HEK293 (cell line): Measurements from ENCODE around the gene ANAPC2.

ENCODE experiments used
- CTCF ChIA-PET: fragments of 350-600 bp; formaldehyde crosslinking; extraction: SDS; loops from one replicate; lab custom pipeline; 2021; ENCODE audit warnings: antibody characterized with exemption; lab: Yijun Ruan, JAX
- POLR2A ChIA-PET: fragments of 300-600 bp; formaldehyde crosslinking; extraction: SDS; loops from one replicate; lab custom pipeline; 2020; ENCODE audit warnings: antibody characterized with exemption, inconsistent platforms; lab: Yijun Ruan, JAX
- H3K27ac ChIP-seq: fragments of 200-500 bp; sonication (Bioruptor generic); 2 replicates; pipeline ENCODE4 v1.5.1; 2014; ENCODE audit warnings: low read depth, low read length, control low read depth, inconsistent platforms; ENCODE audit errors: extremely low read depth
- H3K36me3 ChIP-seq, 2 experiments: fragments of 200-500 bp in 1 of 2; sonication (Bioruptor generic) in 1 of 2; 1 replicate in 1 of 2; 2 replicates in 1 of 2; pipeline ENCODE4 v1.5.1; 2014 to 2017; ENCODE audit warnings: inconsistent platforms in 2 of 2, low read length in 2 of 2; ENCODE audit not compliant: control insufficient read depth in 2 of 2, insufficient read depth in 1 of 2
- H3K4me1 ChIP-seq: fragments of 200-500 bp; sonication (Bioruptor generic); 2 replicates; pipeline ENCODE4 v1.5.1; 2014; ENCODE audit warnings: mild to moderate bottlenecking, low read length, inconsistent platforms; ENCODE audit not compliant: control insufficient read depth, insufficient read depth
- H3K4me3 ChIP-seq: 2 replicates; pipeline ENCODE4 v1.5.1; 2011; ENCODE audit warnings: low read depth, mild to moderate bottlenecking, control low read depth, low read length, moderate library complexity
- H3K9me3 ChIP-seq: fragments of 200-500 bp; sonication (Bioruptor generic); 2 replicates; pipeline ENCODE4 v1.5.1; 2014; ENCODE audit warnings: low read depth, low read length, inconsistent platforms; ENCODE audit not compliant: control insufficient read depth, insufficient read depth
- EGR2 ChIP-seq: fragments of 450-650 bp; formaldehyde crosslinking; IDR thresholded peaks from 2 replicates; pipeline ENCODE4 v1.5.1; 2016; ENCODE audit warnings: low read depth, missing biosample characterization, missing genetic modification characterization
- HOXA7 ChIP-seq: sonication (generic); formaldehyde crosslinking; IDR thresholded peaks from 2 replicates; pipeline ENCODE4 v1.8.1; 2022; ENCODE audit warnings: missing genetic modification reagents, borderline replicate concordance
- IKZF3 ChIP-seq: fragments of 450-650 bp; IDR thresholded peaks from 2 replicates; pipeline ENCODE4 v1.5.0; 2018; ENCODE audit warnings: missing biosample characterization, mild to moderate bottlenecking, missing genetic modification characterization, moderate library complexity
- SCRT2 ChIP-seq: fragments of 450-650 bp; formaldehyde crosslinking; IDR thresholded peaks from 2 replicates; pipeline ENCODE4 v1.5.1; 2016; ENCODE audit warnings: missing biosample characterization, missing genetic modification characterization
- WT1 ChIP-seq: fragments of 450-650 bp; formaldehyde crosslinking; IDR thresholded peaks from 2 replicates; pipeline ENCODE4 v1.5.1; 2016; ENCODE audit warnings: missing biosample characterization, missing genetic modification characterization
- YY2 ChIP-seq: fragments of 450-650 bp; formaldehyde crosslinking; IDR thresholded peaks from 2 replicates; pipeline ENCODE4 v1.5.1; 2016; ENCODE audit warnings: missing biosample characterization, missing genetic modification characterization
- ZFHX2 ChIP-seq: fragments of 450-650 bp; formaldehyde crosslinking; conservative IDR thresholded peaks from 2 replicates; pipeline ENCODE4 v1.5.1; 2016; ENCODE audit warnings: missing biosample characterization, missing genetic modification characterization
- ZIC2 ChIP-seq: fragments of 450-650 bp; formaldehyde crosslinking; IDR thresholded peaks from 2 replicates; pipeline ENCODE4 v1.5.1; 2016; ENCODE audit warnings: missing biosample characterization, missing genetic modification characterization
- ZNF184 ChIP-seq: fragments of 450-650 bp; IDR thresholded peaks from 2 replicates; pipeline ENCODE4 v1.5.1; 2018; ENCODE audit warnings: missing biosample characterization, mild to moderate bottlenecking, missing genetic modification characterization
- ZNF24 ChIP-seq: fragments of 450-650 bp; formaldehyde crosslinking; IDR thresholded peaks from 2 replicates; pipeline ENCODE4 v1.5.1; 2016; ENCODE audit warnings: missing biosample characterization, missing genetic modification characterization
- ZNF274 ChIP-seq, 2 experiments: fragments of 200-500 bp in 1 of 2; fragments of 450-650 bp in 1 of 2; sonication (Bioruptor generic) in 1 of 2; formaldehyde crosslinking in 1 of 2; IDR thresholded peaks; 2 replicates each; pipeline versions ENCODE4 v1.5.1 to v1.6.1; 2014 to 2016; ENCODE audit warnings: borderline replicate concordance in 1 of 2, inconsistent platforms in 1 of 2, low read length in 1 of 2, missing biosample characterization in 1 of 2, missing genetic modification characterization in 1 of 2
- ZNF311 ChIP-seq: fragments of 450-650 bp; formaldehyde crosslinking; IDR thresholded peaks from 2 replicates; pipeline ENCODE4 v1.5.1; 2017; ENCODE audit warnings: missing biosample characterization, missing genetic modification characterization, borderline replicate concordance
- ZNF341 ChIP-seq: fragments of 450-650 bp; formaldehyde crosslinking; IDR thresholded peaks from 2 replicates; pipeline ENCODE4; 2016; ENCODE audit warnings: low read depth, missing biosample characterization, missing genetic modification characterization
- ZNF37A ChIP-seq: fragments of 450-650 bp; IDR thresholded peaks from 2 replicates; pipeline ENCODE4 v1.5.1; 2018; ENCODE audit warnings: missing biosample characterization, missing genetic modification characterization
- ZNF488 ChIP-seq: fragments of 450-650 bp; formaldehyde crosslinking; IDR thresholded peaks from 2 replicates; pipeline ENCODE4 v1.5.1; 2016; ENCODE audit warnings: missing biosample characterization, missing genetic modification characterization
- ZNF510 ChIP-seq: fragments of 450-650 bp; formaldehyde crosslinking; IDR thresholded peaks from 2 replicates; pipeline ENCODE4 v1.5.1; 2018; ENCODE audit warnings: mild to moderate bottlenecking, missing genetic modification characterization, missing biosample characterization; ENCODE audit not compliant: insufficient replicate concordance
- ZNF529 ChIP-seq: fragments of 450-650 bp; formaldehyde crosslinking; IDR thresholded peaks from 2 replicates; pipeline ENCODE4 v1.5.1; 2017; ENCODE audit warnings: missing genetic modification characterization, missing biosample characterization; ENCODE audit not compliant: insufficient replicate concordance
- ZNF530 ChIP-seq: fragments of 450-650 bp; formaldehyde crosslinking; IDR thresholded peaks from 2 replicates; pipeline ENCODE4 v1.5.1; 2016; ENCODE audit warnings: low read depth, missing biosample characterization, missing genetic modification characterization
- ZNF558 ChIP-seq: fragments of 450-650 bp; formaldehyde crosslinking; IDR thresholded peaks from 2 replicates; pipeline ENCODE4 v1.5.1; 2016; ENCODE audit warnings: missing biosample characterization, missing genetic modification characterization
- ZNF596 ChIP-seq: fragments of 450-650 bp; IDR thresholded peaks from 2 replicates; pipeline ENCODE4 v1.5.0; 2018; ENCODE audit warnings: missing biosample characterization, mild to moderate bottlenecking, missing genetic modification characterization, moderate library complexity
- ZNF701 ChIP-seq: fragments of 450-650 bp; formaldehyde crosslinking; IDR thresholded peaks from 2 replicates; pipeline ENCODE4 v1.5.1; 2016; ENCODE audit warnings: missing biosample characterization, missing genetic modification characterization
- ZNF777 ChIP-seq: fragments of 450-650 bp; formaldehyde crosslinking; IDR thresholded peaks from 2 replicates; pipeline ENCODE4 v1.5.1; 2017; ENCODE audit warnings: missing biosample characterization, missing genetic modification characterization, borderline replicate concordance
- ZSCAN30 ChIP-seq: fragments of 450-650 bp; IDR thresholded peaks from 2 replicates; pipeline ENCODE4 v1.5.1; 2018; ENCODE audit warnings: missing biosample characterization, mild to moderate bottlenecking, missing genetic modification characterization, moderate library complexity

ANAPC2 gene

GRCh38 chr9:137149942-137150616 lies 38.3 kb downstream of the ANAPC2 start (continued):
- TF ChIP-seq ZNF488 (tag by site-specific recombination): no peak
- TF ChIP-seq, all 188 proteins: peak for 11

GRCh38 chr9:137149363-137149762 lies 39.0 kb downstream of the ANAPC2 start:
- POLR2A ChIA-PET: interaction anchor here (0.9 to 3.3 kb wide), 5 partner anchors 20 to 74 kb away, joined by 3 to 15 read pairs (median 6); partner anchors contain the start of genes ANAPC2 and SSNA1
- H3K4me3 ChIP-seq: no peak overlapping the region

GRCh38 chr9:137148661-137149060 lies 39.7 kb downstream of the ANAPC2 start:
- no peak for TF ChIP-seq ZNF558 (tag by site-specific recombination)
- TF ChIP-seq ZNF596 (tag by site-specific recombination): peak; percentile 69; the same call in 1 of the 2 replicates
- TF ChIP-seq, all 188 proteins: peak for 1
- H3K9me3 ChIP-seq: no peaks in the 10 kb centered on the region
- H3K36me3 ChIP-seq: no peaks in the 10 kb centered on the region
- ChIA-PET POLR2A (interaction anchor here (0.9 to 1.0 kb wide), 2 partner anchors 19 to 23 kb away, joined by 3 to 6 read pairs; no protein-coding TSS in a partner anchor), CTCF (no interaction called here)
- H3K4me1 ChIP-seq: no peaks in the 10 kb centered on the region
- no peak overlapping the region for H3K4me3 ChIP-seq
- no peak overlapping the region for H3K27ac ChIP-seq

More at GRCh38 chr9:137149363-137149762, 39.0 kb downstream of the ANAPC2 start:
- no peak for TF ChIP-seq ZNF530 (tag by site-specific recombination)
- TF ChIP-seq HOXA7 (CRISPR knock-in tag): no peak
- TF ChIP-seq IKZF3 (tag by site-specific recombination): 0 out of 2 replicates have a peak, but pooled peaks have one; percentile 10
- Histone ChIP-seq H3K36me3 (no peaks in the 10 kb centered on the region), H3K4me1 (no peaks in the 10 kb centered on the region), H3K9me3 (no peaks in the 10 kb centered on the region), H3K27ac (no peak overlapping the region)
- CTCF ChIA-PET: no interaction called here

- no peak overlapping the region for H3K4me3 ChIP-seq
- H3K9me3 ChIP-seq: no peaks in the 10 kb centered on the region
- ChIA-PET CTCF (no interaction called here), POLR2A (interaction anchor here (1.0 kb wide), 1 partner anchor 19 kb away, joined by 3 read pairs; no protein-coding TSS in a partner anchor)
- no peak overlapping the region for H3K27ac ChIP-seq
- no peaks in the 10 kb centered on the region for H3K36me3 ChIP-seq
- no peaks in the 10 kb centered on the region for H3K4me1 ChIP-seq
- TF ChIP-seq ZIC2: peak; percentile 30; the same call in 1 of the 2 replicates
- peak; percentile 39; the same call in 1 of the 2 replicates for TF ChIP-seq ZFHX2 (tag by site-specific recombination)
- TF ChIP-seq EGR2 (tag by site-specific recombination): 0 out of 2 replicates have a peak, but pooled peaks have one; percentile 21
- TF ChIP-seq ZNF184 (tag by site-specific recombination): no peak
- TF ChIP-seq ZNF24: no peak
These were observed 40.1 kb downstream of the ANAPC2 start for GRCh38 chr9:137148242-137148641.

GRCh38 chr9:137147793-137148160 lies 40.6 kb downstream of the ANAPC2 start:
- no peak for TF ChIP-seq ZNF37A (tag by site-specific recombination)
- no peak for TF ChIP-seq ZNF777 (tag by site-specific recombination)
- TF ChIP-seq ZNF341 (tag by site-specific recombination): no peak
- no peak for TF ChIP-seq WT1 (tag by site-specific recombination)
- TF ChIP-seq ZNF311 (tag by site-specific recombination): no peak
- no peak for TF ChIP-seq YY2
- TF ChIP-seq SCRT2 (tag by site-specific recombination): no peak
- TF ChIP-seq ZSCAN30: no peak
- TF ChIP-seq ZNF529 (tag by site-specific recombination): no peak
- TF ChIP-seq ZNF510: no peak
- TF ChIP-seq ZNF488 (tag by site-specific recombination): no peak
- no peak for TF ChIP-seq ZNF274 (IDR thresholded peaks at IDR 0.05; ENCODE audit: low read length)
- no peak for TF ChIP-seq ZNF274 (tag by site-specific recombination; IDR thresholded peaks at IDR 0.05; ENCODE audit: borderline replicate concordance)
- TF ChIP-seq ZNF701 (tag by site-specific recombination): no peak
- Histone ChIP-seq H3K36me3 (no peaks in the 10 kb centered on the region), H3K9me3 (no peaks in the 10 kb centered on the region), H3K4me3 (no peak overlapping the region), H3K27ac (no peak overlapping the region), H3K4me1 (no peaks in the 10 kb centered on the region)
- ChIA-PET CTCF (no interaction called here), POLR2A (no interaction called here)
